Measurements from ENCODE around the gene IFNA7.
A peak's percentile ranks its signal among the peaks of the same experiment; 100 is the strongest.
"Not testable (repeated sequence)": the region's sequence is repeated elsewhere in the genome, so short reads cannot be mapped to it uniquely, and the experiment has no call there.

The IFNA7 gene

DNA sequence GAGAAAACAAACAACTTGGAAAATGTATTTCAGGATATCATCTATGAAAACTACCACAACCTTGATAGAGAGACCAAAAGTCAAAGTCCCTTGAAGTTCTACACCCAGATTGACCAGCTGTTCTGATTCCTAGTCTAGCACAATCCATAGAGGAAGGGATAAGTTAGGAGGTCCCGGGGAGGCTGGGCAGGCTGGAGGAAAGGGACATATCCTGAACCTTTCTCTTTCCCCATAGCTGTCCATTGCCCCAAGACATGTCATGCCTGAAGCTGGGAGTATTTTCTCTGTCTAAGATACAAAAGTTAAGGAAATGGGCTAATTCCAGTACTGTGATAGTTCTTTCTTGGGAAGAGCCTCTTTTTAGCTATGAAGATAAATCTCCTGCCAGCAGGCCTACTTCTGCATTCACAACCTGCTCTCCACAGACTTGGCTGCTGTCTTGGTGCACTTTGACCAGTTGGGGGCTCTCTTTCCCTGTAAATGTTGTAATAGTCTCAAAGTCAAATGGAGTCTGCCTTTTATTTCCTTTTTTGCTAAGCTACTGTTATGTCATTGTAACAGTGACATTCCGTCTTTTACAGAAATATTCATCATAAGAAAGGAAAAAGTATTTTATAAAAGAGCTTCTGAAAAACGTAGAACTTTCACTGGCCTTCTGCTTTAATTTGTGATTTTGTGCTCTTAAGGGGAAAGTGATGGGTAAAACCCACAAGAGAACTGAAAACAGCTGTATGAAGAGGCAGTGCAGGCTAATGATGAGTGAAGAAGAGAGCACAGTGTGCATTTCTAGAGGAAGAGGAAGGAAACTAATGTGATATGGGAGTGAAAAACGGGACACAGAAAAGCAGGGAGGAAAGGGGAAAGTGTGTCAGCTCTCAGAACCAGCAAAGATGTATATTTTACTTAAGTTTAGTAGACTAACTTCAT lies 18.9 kb downstream of the IFNA7 start:
- DNase-seq (ENCODE audit: low spot score): not testable (repeated sequence)

- DNase-seq (ENCODE audit: low spot score): no peak
Measured at GRCh38 chr9:21174671-21175070, 27.3 kb downstream of the IFNA7 start.

GRCh38 chr9:21172156-21172555 lies 29.8 kb downstream of the IFNA7 start:
- no peak for DNase-seq (ENCODE audit: low spot score)

GRCh38 chr9:21171351-21171750 lies 30.7 kb downstream of the IFNA7 start:
- no peak for DNase-seq (ENCODE audit: low spot score)

GRCh38 chr9:21166560-21166959 lies 35.4 kb downstream of the IFNA7 start, which contains the start of gene IFNA21:
Gene IFNA21 (minus strand): TSS chr9:21166660. CDS start chr9:21166612, 48 bp downstream.
- not testable (repeated sequence) for DNase-seq (ENCODE audit: low spot score)

DNA sequence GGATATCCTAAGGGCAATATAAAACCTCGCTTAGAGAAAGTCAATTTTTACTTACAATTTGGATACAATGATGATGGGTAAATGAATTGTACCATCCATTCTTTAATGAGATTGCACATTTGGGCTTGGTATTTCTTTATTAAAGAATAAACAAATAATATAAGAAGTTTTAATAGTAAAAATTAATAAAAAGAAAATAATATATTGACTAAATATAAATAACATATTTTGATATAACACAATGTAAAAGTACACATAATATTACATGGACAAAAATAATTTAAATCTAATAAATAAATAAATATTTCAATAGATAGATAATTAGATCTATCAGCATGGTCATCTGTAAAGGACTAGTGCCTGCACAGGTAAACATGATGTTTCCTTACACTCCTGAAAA lies 36.5 kb downstream of the IFNA7 start:
- no peak for DNase-seq (ENCODE audit: low spot score)

DNA sequence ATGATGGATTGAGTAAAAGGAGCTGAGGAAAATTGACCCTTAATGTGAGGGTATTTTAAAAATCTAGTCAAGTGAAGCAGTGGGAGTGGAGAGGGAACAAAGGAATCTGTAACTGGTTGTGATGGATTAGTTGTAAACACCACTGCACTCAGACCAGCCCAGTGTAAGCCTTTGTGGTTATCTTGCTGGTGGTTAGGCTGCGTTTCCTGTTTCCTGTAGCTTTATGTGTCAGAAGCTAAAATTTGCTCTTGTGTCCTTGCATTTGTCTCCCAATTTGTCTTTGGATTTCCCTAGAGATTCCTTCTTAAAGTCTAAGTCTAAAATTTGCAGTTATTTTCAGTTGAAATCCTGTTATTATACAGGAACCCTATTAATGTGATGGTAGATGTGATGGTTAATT lies 41.8 kb downstream of the IFNA7 start:
- no peak for DNase-seq (ENCODE audit: low spot score)

DNA sequence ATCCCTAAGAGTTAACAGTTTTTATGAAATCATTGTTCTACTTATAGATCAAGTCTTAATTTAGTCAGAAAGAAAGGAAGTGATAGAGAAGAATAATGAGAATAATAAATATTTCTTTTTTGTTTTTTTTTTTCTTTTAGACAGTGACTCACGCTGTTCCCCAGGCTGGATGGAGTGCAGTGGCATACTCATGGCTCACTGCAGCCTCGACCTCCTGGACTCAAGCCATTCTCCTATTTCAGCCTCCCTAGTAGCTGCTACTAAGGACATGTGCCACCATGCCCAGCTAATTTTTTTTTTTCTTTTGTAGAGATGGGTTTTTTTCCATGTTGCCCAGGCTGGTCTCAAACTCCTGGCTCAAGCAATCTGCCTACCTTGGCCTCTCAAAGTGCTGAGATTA lies 46.5 kb downstream of the IFNA7 start:
- DNase-seq (ENCODE audit: low spot score): no peak

- DNase-seq (ENCODE audit: low spot score): peak; percentile 5
Measured at GRCh38 chr9:21154018-21154608, 47.9 kb downstream of the IFNA7 start.

GRCh38 chr9:21153336-21154017 lies 48.5 kb downstream of the IFNA7 start:
- DNase-seq (ENCODE audit: low spot score): peak; percentile 0

All from putamen (tissue), 1 donor.